ENCODE data around the gene PPP2R2C.

DNA sequence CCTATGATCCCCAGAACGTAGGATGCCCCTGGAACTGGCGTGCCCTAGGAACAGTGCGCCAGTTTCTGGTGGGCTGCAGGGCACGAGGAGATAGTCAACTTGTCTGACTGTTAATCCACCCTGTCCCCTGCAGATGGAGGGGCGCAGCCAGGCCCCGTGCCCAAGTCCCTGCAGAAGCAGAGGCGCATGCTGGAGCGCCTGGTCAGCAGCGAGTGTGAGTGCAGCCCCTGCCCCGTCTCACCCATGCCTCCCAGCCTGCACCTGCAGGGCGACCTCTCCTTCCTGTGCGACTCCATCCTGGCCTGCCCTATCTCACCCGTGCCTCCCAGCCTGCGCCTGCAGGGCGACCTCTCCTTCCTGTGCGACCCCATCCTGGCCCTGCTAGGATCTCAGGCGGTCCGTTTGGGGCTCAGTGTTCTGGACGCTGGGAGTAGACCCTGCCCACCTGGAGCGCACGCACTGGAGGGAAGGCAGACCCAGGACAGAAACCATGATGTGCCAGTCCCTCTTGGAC, 180.6 kb downstream of the PPP2R2C start:
- TF ChIP-seq TAF1 (IDR thresholded peaks at IDR 0.05; ENCODE audit: low read depth, low read length) (no peak), POLR2AphosphoS5 (IDR thresholded peaks at IDR 0.05; ENCODE audit: low read depth, low read length) (no peak), POLR2A (IDR thresholded peaks at IDR 0.05; ENCODE audit: low read depth, low read length) (no peak), SPI1 (IDR thresholded peaks at IDR 0.05; ENCODE audit: low read depth, low read length) (no peak), POU2F2 (IDR thresholded peaks at IDR 0.05; ENCODE audit: low read depth, low read length) (no peak), PAX5 (IDR thresholded peaks at IDR 0.05; ENCODE audit: insufficient read depth, low read length, severe bottlenecking) (no peak)
